ENCODE measurements around the gene KCNIP4.

DNA sequence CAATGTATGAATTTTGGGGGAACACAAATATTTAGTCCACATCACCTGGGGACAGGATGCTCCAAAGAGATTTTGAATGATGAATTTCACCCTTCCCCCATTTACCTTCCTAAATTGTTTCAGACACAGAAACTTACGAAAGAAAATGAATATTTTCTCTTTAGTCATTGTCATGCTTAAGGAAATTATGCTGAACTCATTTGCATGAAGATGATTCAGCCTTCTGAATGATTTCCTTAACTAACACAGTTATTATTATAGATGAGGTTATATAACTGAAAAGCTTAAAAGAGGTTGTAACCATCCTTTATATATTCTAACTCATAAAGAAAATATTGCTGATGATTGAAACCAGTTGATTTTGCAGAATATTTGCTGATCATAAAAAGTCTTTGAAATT, 61.1 kb downstream of the KCNIP4 start:
- TF ChIP-seq SP1 (IDR thresholded peaks at IDR 0.05) (no peak), L3MBTL2 (conservative IDR thresholded peaks at IDR 0.05) (no peak), LEF1 (IDR thresholded peaks at IDR 0.05; ENCODE audit: borderline replicate concordance) (no peak), SUZ12 (IDR thresholded peaks at IDR 0.05) (no peak)

All from HEK293T (cell line).